ENCODE measurements around the gene SCD5. TPM values are rescaled to one million over a fixed set of nuclear protein-coding genes. Genes with fewer than 3 reads are reported as not detected.
A peak's percentile ranks its signal among the peaks of the same experiment; 100 is the strongest.

The SCD5 gene
- total and polyA plus RNA-seq, 9 of the 15 experiments (the other 6 are each of a cell fraction or from before 2014, with no cell fraction given), result 0.01 to 0.20 (median 0.03) TPM; not detected in 5

GRCh38 chr4:82842593-82842992, 44.0 kb upstream of the SCD5 start:
- no peaks in the 10 kb centered on the region for H3K4me1 ChIP-seq (replicated peaks in 1 of 2; ENCODE audit: control insufficient read depth in 2 of 2, insufficient read depth in 2 of 2, low read length in 2 of 2)
- ChIA-PET CTCF (ENCODE audit: low intra/inter-chr PET ratio) (no interaction called here), POLR2A (interaction anchor here (0.6 to 1.5 kb wide), 3 partner anchors 9 to 108 kb away, joined by 3 to 8 read pairs (median 4); no protein-coding TSS in a partner anchor)
- H3K27me3 ChIP-seq (ENCODE audit: control insufficient read depth in 2 of 2, insufficient read depth in 2 of 2, low read length in 2 of 2), result no peaks in the 10 kb centered on the region
- no peak for TF ChIP-seq NFE2L1 (tag; IDR thresholded peaks at IDR 0.05; ENCODE audit: borderline replicate concordance, low read depth)
- TF ChIP-seq, protein P1, sequence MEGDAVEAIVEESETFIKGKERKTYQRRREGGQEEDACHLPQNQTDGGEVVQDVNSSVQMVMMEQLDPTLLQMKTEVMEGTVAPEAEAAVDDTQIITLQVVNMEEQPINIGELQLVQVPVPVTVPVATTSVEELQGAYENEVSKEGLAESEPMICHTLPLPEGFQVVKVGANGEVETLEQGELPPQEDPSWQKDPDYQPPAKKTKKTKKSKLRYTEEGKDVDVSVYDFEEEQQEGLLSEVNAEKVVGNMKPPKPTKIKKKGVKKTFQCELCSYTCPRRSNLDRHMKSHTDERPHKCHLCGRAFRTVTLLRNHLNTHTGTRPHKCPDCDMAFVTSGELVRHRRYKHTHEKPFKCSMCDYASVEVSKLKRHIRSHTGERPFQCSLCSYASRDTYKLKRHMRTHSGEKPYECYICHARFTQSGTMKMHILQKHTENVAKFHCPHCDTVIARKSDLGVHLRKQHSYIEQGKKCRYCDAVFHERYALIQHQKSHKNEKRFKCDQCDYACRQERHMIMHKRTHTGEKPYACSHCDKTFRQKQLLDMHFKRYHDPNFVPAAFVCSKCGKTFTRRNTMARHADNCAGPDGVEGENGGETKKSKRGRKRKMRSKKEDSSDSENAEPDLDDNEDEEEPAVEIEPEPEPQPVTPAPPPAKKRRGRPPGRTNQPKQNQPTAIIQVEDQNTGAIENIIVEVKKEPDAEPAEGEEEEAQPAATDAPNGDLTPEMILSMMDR (IDR thresholded peaks at IDR 0.05 in 2 of 3, conservative IDR thresholded peaks at IDR 0.05 in 1 of 3; ENCODE audit: insufficient read depth in 2 of 3, low read depth in 1 of 3, low read length in 3 of 3), result peak in 2 of 3 experiments; percentile 31 to 37; a peak in 4 of 6 replicates
- ATAC-seq (peak; percentile 81), FAIRE-seq (no peak), DNase-seq (ENCODE audit: extremely low read depth in 1 of 4, low spot score in 3 of 4) (peak in 3 of 4 experiments; percentile 13 to 27 (median 17))
- H3K4me3 ChIP-seq, result no peak overlapping the region
- H2AFZ ChIP-seq (ENCODE audit: low read depth, low read length), result no peak overlapping the region
- BruUV-seq (replicated peaks), result no TSS peak
- no peaks in the 10 kb centered on the region for H4K20me1 ChIP-seq (replicated peaks; ENCODE audit: control insufficient read depth, insufficient read depth, low read length)
- peaks cover 79% of the 10 kb centered on the region for H3K36me3 ChIP-seq (ENCODE audit: control insufficient read depth, insufficient read depth, low read length)
- no peaks in the 10 kb centered on the region for H3K79me2 ChIP-seq (ENCODE audit: control insufficient read depth, insufficient read depth, low read length)
- no peaks in the 10 kb centered on the region for H3K9me1 ChIP-seq (ENCODE audit: control insufficient read depth, insufficient read depth, low read length)
- in situ Hi-C loops (cut with MboI) (no loop called here), intact Hi-C loops (cut with micrococcal nuclease) (no loop called here)
- H3K27ac ChIP-seq (ENCODE audit: extremely low read depth, low read depth, low read length), result no peak overlapping the region
- H3K4me2 ChIP-seq (ENCODE audit: insufficient read depth, low read length), result no peak overlapping the region
- no peaks in the 10 kb centered on the region for H3K9me3 ChIP-seq (replicated peaks; ENCODE audit: control insufficient read depth, insufficient read depth, low read depth, low read length)
- H3K9ac ChIP-seq (ENCODE audit: insufficient read depth in 1 of 2, low read depth in 2 of 2, low read length in 2 of 2), result no peak overlapping the region

- no peak overlapping the region for H3K4me2 ChIP-seq (ENCODE audit: insufficient read depth, low read length)
- no peaks in the 10 kb centered on the region for H3K27me3 ChIP-seq (ENCODE audit: control insufficient read depth in 2 of 2, insufficient read depth in 2 of 2, low read length in 2 of 2)
- 71% methylated on average over 1 of the region's 1 CpG for WGBS (ENCODE audit: insufficient coverage, low coverage, missing lambda C conversion rate)
- no peaks in the 10 kb centered on the region for H3K79me2 ChIP-seq (ENCODE audit: control insufficient read depth, insufficient read depth, low read length)
- no TSS peak for BruUV-seq (replicated peaks)
- no peak for FAIRE-seq
- H3K9me1 ChIP-seq (ENCODE audit: control insufficient read depth, insufficient read depth, low read length), result no peaks in the 10 kb centered on the region
- CTCF ChIA-PET (ENCODE audit: low intra/inter-chr PET ratio), result no interaction called here
- POLR2A ChIA-PET, result interaction anchor here (1.0 kb wide), 1 partner anchor 13 kb away, joined by 3 read pairs; no protein-coding TSS in a partner anchor
- no peak overlapping the region for H2AFZ ChIP-seq (ENCODE audit: low read depth, low read length)
- H4K20me1 ChIP-seq (replicated peaks; ENCODE audit: control insufficient read depth, insufficient read depth, low read length), result no peaks in the 10 kb centered on the region
- ATAC-seq, result no peak; the same call in 2 of the 3 replicates
- in situ Hi-C loops (cut with MboI), result no loop called here
- H3K9me3 ChIP-seq (replicated peaks; ENCODE audit: control insufficient read depth, insufficient read depth, low read depth, low read length), result no peaks in the 10 kb centered on the region
- no peak overlapping the region for H3K4me3 ChIP-seq
- H3K4me1 ChIP-seq (replicated peaks in 1 of 2; ENCODE audit: control insufficient read depth in 2 of 2, insufficient read depth in 2 of 2, low read length in 2 of 2), result no peaks in the 10 kb centered on the region
- no peak overlapping the region for H3K27ac ChIP-seq (ENCODE audit: extremely low read depth, low read depth, low read length)
- H3K36me3 ChIP-seq (ENCODE audit: control insufficient read depth, insufficient read depth, low read length), result peaks cover 76% of the 10 kb centered on the region
- no peak for DNase-seq (ENCODE audit: extremely low read depth in 1 of 4, low spot score in 3 of 4)
- intact Hi-C loops (cut with micrococcal nuclease), result no loop called here
- H3K9ac ChIP-seq (ENCODE audit: insufficient read depth in 1 of 2, low read depth in 2 of 2, low read length in 2 of 2), result no peak overlapping the region
- TF ChIP-seq XRCC4 (IDR thresholded peaks at IDR 0.05; ENCODE audit: extremely low read depth, insufficient read depth, insufficient read length) (no peak), RUNX1 (IDR thresholded peaks at IDR 0.05; ENCODE audit: low read depth) (no peak), TAL1 (IDR thresholded peaks at IDR 0.05) (no peak; the same call in 1 of the 2 replicates), SREBF1 (IDR thresholded peaks at IDR 0.05; ENCODE audit: borderline replicate concordance, low read depth, low read length) (no peak), ZC3H4 (CRISPR knock-in tag; IDR thresholded peaks at IDR 0.05; ENCODE audit: borderline replicate concordance) (no peak), SOX6 (IDR thresholded peaks at IDR 0.05) (peak; percentile 34; the same call in 1 of the 2 replicates), XRCC5 (IDR thresholded peaks at IDR 0.05; ENCODE audit: low read depth, low read length) (no peak), PTRF (tag; IDR thresholded peaks at IDR 0.05) (no peak), SNRNP70 (optimal IDR thresholded peaks at IDR 0.05; ENCODE audit: low read depth, low read length) (no peak), DIDO1 (tag; IDR thresholded peaks at IDR 0.05; ENCODE audit: low read depth) (no peak), ARID1B (IDR thresholded peaks at IDR 0.05) (0 out of 2 replicates have a peak, but pooled peaks have one; percentile 22), SAFB (IDR thresholded peaks at IDR 0.05; ENCODE audit: borderline replicate concordance, low read depth, low read length) (no peak), CEBPB (tag; IDR thresholded peaks at IDR 0.05) (no peak), CBFA2T3 (IDR thresholded peaks at IDR 0.05) (peak; percentile 17; the same call in 1 of the 2 replicates)
Measured at GRCh38 chr4:82839624-82840023, 41.0 kb upstream of the SCD5 start.
